Dedifferentiated amniotic fluid mesenchymal stem cell (primary cell): ENCODE measurements around the gene GAB2.

Experiments
- DNase-seq: peaks from one replicate; pipeline ENCODE4 v3.0.0-alpha.2; 2016; ENCODE audit errors: extremely low spot score

The GAB2 gene

GRCh38 chr11:78400116-78400515 is 17.5 kb downstream of the GAB2 start:
- no peak for DNase-seq

GRCh38 chr11:78399136-78399535 is 18.5 kb downstream of the GAB2 start:
- DNase-seq = no peak

- DNase-seq = no peak
Measured at GRCh38 chr11:78398715-78399114, 18.9 kb downstream of the GAB2 start.

- DNase-seq = no peak
Measured at GRCh38 chr11:78397398-78397797, 20.2 kb downstream of the GAB2 start.

GRCh38 chr11:78395597-78395996 is 22.0 kb downstream of the GAB2 start:
- DNase-seq = no peak

GRCh38 chr11:78392854-78393253 is 24.8 kb downstream of the GAB2 start:
- no peak for DNase-seq

- no peak for DNase-seq
Measured at GRCh38 chr11:78391424-78391823, 26.2 kb downstream of the GAB2 start.

DNA sequence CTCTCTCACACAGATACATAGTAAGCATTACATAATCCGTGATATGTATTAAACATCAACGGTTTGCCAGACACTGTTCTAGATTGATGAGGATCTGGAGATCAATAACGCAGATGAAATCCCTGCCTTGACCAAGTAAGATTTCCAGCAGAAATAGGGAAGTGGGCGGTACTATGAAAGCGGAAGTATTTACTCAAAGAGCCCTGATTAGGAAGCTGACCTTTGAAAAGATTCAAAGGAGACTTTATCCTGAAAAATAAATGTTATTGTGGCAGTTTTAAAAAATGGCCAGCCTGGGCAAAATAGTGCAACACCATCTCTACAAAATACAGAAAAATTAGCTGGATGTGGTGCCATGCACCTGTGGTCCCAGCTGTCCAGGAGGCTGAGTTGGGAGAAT is 26.8 kb downstream of the GAB2 start:
- DNase-seq = no peak

GRCh38 chr11:78386215-78386941 is 31.2 kb downstream of the GAB2 start:
- DNase-seq = no peak

DNA sequence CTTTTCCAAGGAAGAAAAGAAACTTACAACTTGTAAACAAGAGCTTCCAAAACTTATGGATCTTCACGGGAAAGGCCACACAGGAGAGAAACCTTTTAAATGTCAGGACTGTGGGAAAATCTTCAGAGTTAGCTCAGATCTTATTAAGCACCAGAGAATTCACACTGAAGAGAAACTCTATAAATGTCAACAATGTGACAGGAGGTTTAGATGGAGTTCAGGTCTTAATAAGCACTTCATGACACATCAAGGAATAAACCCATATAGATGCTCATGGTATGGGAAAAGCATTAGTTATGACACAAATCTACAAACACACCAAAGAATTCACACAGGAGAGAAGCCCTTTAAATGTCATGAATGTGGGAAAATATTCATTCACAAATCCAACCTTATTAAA is 32.4 kb downstream of the GAB2 start:
- DNase-seq = no peak

DNA sequence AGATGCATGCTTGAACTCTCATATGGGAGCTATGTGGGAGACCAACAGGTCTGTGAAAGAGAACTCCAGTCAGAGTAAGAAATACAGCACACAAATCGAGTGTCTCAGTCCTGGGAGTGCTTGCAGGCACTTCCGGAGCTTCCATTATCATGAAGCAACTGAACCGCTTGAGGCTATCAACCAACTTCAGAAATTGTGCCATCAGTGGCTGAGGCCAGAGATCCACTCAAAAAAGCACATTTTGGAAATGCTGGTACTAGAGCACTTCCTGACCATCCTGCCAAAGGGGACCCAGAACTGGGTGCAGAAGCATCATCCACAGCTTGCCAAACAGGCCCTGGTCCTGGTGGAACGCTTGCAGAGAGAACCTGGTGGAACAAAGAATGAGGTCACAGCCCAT is 33.4 kb downstream of the GAB2 start:
- DNase-seq = no peak

- no peak for DNase-seq
Measured at GRCh38 chr11:78381865-78382264, 35.8 kb downstream of the GAB2 start.

GRCh38 chr11:78380615-78381051 is 37.0 kb downstream of the GAB2 start:
- DNase-seq = peak; percentile 33

GRCh38 chr11:78379039-78379670 is 38.5 kb downstream of the GAB2 start:
- DNase-seq = no peak

GRCh38 chr11:78377625-78378418 is 39.8 kb downstream of the GAB2 start:
- no peak for DNase-seq

DNA sequence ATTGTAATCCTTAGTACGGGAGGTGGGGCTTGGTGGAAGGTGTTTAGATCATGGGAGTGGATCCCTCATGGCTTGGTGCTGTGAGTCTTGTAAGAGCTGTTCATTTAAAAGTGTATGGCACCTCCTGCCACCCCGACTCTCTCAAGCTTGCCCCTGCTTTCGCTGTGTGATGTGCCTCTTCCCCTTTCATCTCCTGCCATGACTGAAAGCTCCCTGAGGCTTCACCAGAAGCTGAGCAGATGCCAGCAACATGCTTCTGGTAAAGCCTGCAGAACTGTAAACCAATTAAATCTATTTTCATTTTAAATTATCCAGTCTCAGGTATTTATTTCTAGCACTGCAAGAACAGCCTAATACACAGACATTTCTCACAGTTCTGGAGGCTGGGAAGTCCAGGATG is 40.8 kb downstream of the GAB2 start:
- DNase-seq = no peak

DNA sequence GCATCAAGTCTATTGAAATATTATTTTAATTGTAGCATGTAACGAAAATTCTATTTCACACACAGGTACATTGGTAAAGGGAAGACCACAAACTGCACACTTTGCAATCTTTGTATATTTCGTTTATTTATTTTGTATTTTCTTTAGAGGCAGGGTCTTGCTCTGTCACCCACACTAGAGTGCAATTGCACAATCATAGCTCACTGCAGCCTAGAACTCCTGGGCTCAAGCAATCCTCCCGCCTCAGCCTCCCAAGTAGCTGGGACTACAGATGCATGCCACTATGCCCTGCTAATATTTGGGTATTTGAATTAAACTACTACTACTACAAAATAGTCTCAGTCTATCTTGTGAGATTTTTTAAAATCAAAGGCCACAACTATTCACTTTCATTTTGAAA is 42.7 kb downstream of the GAB2 start:
- no peak for DNase-seq

DNA sequence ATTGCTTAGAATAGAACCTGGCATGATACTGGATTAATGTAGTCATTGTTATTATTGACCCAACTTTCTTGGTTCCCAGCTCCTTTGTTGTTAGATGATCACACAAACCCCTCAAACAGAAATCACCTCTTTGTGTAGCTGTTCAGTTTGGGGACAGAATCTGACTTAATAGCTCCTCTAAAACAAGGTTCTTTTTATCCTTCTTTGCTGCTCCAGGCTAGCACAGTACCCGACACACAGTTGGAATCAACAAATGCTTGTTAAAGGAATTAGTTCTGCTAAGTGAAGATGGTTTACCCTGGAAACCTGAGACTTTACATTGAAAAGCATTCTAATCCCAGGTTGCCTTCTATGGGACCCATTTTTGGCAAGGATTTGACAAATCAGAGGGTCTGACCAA is 43.9 kb downstream of the GAB2 start:
- no peak for DNase-seq

GRCh38 chr11:78372114-78372768 is 45.4 kb downstream of the GAB2 start:
- DNase-seq = no peak

GRCh38 chr11:78371221-78371891 is 46.3 kb downstream of the GAB2 start:
- DNase-seq = no peak

DNA sequence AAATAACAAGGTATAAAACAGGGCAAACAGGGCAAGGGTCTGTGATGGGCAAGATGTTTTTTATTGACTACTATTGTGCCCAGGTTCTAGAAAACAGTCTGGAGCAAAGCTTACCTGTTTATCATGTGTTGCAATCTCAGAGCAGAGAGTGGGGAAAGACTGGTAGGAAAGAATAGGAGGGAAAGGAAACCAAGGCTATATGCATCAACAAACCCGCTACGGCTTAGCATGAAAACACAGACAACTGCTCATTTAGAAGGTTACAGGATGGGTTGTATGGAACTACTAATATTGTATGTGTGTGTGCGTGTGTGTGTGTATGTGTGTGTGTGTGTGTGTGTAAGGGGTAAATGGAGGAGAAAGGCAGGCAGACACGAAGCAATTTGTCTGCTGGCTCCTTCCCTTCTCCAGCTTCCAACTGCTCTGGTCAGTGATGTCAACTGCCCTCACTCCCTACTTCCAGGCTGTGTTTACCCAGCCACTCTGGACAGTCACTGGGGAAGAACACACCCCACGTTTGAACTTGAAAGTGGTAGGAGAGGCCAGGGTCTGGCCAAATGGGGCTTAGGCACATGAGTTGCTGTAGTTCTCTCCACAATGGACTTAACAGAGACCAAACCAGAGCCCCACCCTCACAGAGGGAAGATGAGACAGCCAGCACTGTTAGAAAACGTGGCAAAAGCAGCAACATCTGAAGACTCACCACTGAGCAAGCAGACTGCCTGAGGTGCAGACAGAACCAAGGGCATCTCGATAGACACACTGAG is 47.0 kb downstream of the GAB2 start:
- peak; percentile 32 for DNase-seq
